HCT116 (cell line): ENCODE data around the gene RPN1.

Experiments used
- CTCF ChIP-seq, 3 experiments: fragments of 200-600 bp in 1 of 3; sonication (generic) in 1 of 3; IDR thresholded peaks in 2 of 3; conservative IDR thresholded peaks in 1 of 3; 2 replicates each; pipeline ENCODE4 v1.5.1; 2012 to 2017; ENCODE audit warnings: low read depth in 2 of 3, low read length in 2 of 3, antibody characterized with exemption in 1 of 3, borderline replicate concordance in 1 of 3, control low read depth in 1 of 3, mild to moderate bottlenecking in 1 of 3, mixed read lengths in 1 of 3, mixed run types in 1 of 3, moderate library complexity in 1 of 3; ENCODE audit not compliant: insufficient read depth in 1 of 3
- EGR1 ChIP-seq: IDR thresholded peaks from 2 replicates; pipeline ENCODE4 v1.6.1; 2012; ENCODE audit warnings: low read depth
- EZH2 ChIP-seq: fragments of 200-600 bp; sonication (generic); IDR thresholded peaks from 2 replicates; pipeline ENCODE4 v1.6.1; 2017; ENCODE audit warnings: antibody characterized with exemption, mixed run types
- EZH2phosphoT487 ChIP-seq: fragments of 200-600 bp; IDR thresholded peaks from 2 replicates; pipeline ENCODE4 v1.6.1; 2018; ENCODE audit warnings: antibody characterized with exemption, borderline replicate concordance
- JUND ChIP-seq: IDR thresholded peaks from 2 replicates; pipeline ENCODE4 v1.6.1; 2012
- MAX ChIP-seq: IDR thresholded peaks from 2 replicates; pipeline ENCODE4 v1.6.1; 2012
- POLR2A ChIP-seq: IDR thresholded peaks from 2 replicates; pipeline ENCODE4 v1.7.0; 2011; ENCODE audit warnings: borderline replicate concordance; ENCODE audit not compliant: insufficient read depth, insufficient read length; ENCODE audit errors: extremely low read depth
- RAD21 ChIP-seq: IDR thresholded peaks from 2 replicates; pipeline ENCODE4 v1.6.1; 2012; ENCODE audit warnings: low read depth, mild to moderate bottlenecking
- SIN3A ChIP-seq: IDR thresholded peaks from 2 replicates; pipeline ENCODE4 v1.6.1; 2012; ENCODE audit warnings: low read depth
- SP1 ChIP-seq: IDR thresholded peaks from 2 replicates; pipeline ENCODE4 v1.6.1; 2012; ENCODE audit warnings: low read depth
- TCF7L2 ChIP-seq: IDR thresholded peaks from 2 replicates; pipeline ENCODE4 v1.7.0; 2011; ENCODE audit warnings: borderline replicate concordance, inconsistent platforms; ENCODE audit not compliant: insufficient read depth, insufficient read length; ENCODE audit errors: extremely low read depth

- no peak for TF ChIP-seq CTCF (IDR thresholded peaks at IDR 0.05 in 2 of 3, conservative IDR thresholded peaks at IDR 0.05 in 1 of 3; ENCODE audit: borderline replicate concordance in 1 of 3, insufficient read depth in 1 of 3, low read depth in 2 of 3, low read length in 2 of 3)
- no peak for TF ChIP-seq POLR2A
- TF ChIP-seq MAX = no peak
- no peak for TF ChIP-seq RAD21
- TF ChIP-seq TCF7L2 = no peak
- TF ChIP-seq EZH2 = no peak
- TF ChIP-seq SP1 = no peak
- no peak for TF ChIP-seq SIN3A
- no peak for TF ChIP-seq JUND
- TF ChIP-seq EZH2phosphoT487 = no peak
- no peak for TF ChIP-seq EGR1
Observed at GRCh38 chr3:128629936-128630335, 20.7 kb downstream of the RPN1 start.
